Loucy (cell line): ENCODE data around the gene ROBO1.

Experiments
- H2AFZ ChIP-seq: fragments of 200-600 bp; sonication (generic); 2 replicates; pipeline ENCODE4 v1.6.0; 2016; ENCODE audit warnings: antibody characterized with exemption, mild to moderate bottlenecking, low read length, moderate library complexity
- H3F3A ChIP-seq: fragments of 200-600 bp; 2 replicates; pipeline ENCODE4 v1.6.0; 2016; ENCODE audit warnings: antibody characterized with exemption, low read depth, mild to moderate bottlenecking
- H3K27me3 ChIP-seq: fragments of 200-600 bp; sonication (generic); 2 replicates; pipeline ENCODE4 v1.6.1; 2014; ENCODE audit warnings: low read length, mild to moderate bottlenecking; ENCODE audit not compliant: insufficient read depth, poor library complexity, severe bottlenecking
- H3K36me3 ChIP-seq: fragments of 200-600 bp; sonication (generic); 2 replicates; pipeline ENCODE4 v1.6.1; 2016; ENCODE audit warnings: low read length; ENCODE audit not compliant: insufficient read depth
- H3K4me1 ChIP-seq: fragments of 200-600 bp; sonication (generic); 2 replicates; pipeline ENCODE4 v1.5.1; 2014; ENCODE audit warnings: low read length, mild to moderate bottlenecking; ENCODE audit not compliant: insufficient read depth, poor library complexity, severe bottlenecking
- H3K4me2 ChIP-seq: fragments of 200-600 bp; sonication (generic); 2 replicates; pipeline ENCODE4 v1.6.0; 2014; ENCODE audit warnings: antibody characterized with exemption, low read length, low read depth, mild to moderate bottlenecking; ENCODE audit not compliant: poor library complexity, severe bottlenecking
- H3K4me3 ChIP-seq: fragments of 200-600 bp; sonication (generic); 2 replicates; pipeline ENCODE4 v1.5.1; 2014; ENCODE audit warnings: low read length, mild to moderate bottlenecking, mixed read lengths; ENCODE audit not compliant: poor library complexity, severe bottlenecking
- H3K79me2 ChIP-seq: fragments of 200-600 bp; sonication (generic); 2 replicates; pipeline ENCODE4 v1.6.1; 2014; ENCODE audit warnings: low read length; ENCODE audit not compliant: insufficient read depth
- H3K9ac ChIP-seq: fragments of 200-600 bp; sonication (generic); 2 replicates; pipeline ENCODE4 v1.6.0; 2014; ENCODE audit warnings: mild to moderate bottlenecking, low read depth, low read length, moderate library complexity; ENCODE audit not compliant: poor library complexity, severe bottlenecking
- H3K9me2 ChIP-seq: fragments of 200-600 bp; sonication (generic); replicated peaks from 2 replicates; pipeline ENCODE4 v1.6.1; 2016; ENCODE audit warnings: low read depth, low read length, mixed read lengths
- H3K9me3 ChIP-seq: fragments of 200-600 bp; sonication (generic); 2 replicates; pipeline ENCODE4 v1.6.1; 2014; ENCODE audit warnings: mild to moderate bottlenecking, antibody characterized with exemption, low read length, low read depth; ENCODE audit not compliant: insufficient read depth
- H4K20me1 ChIP-seq: fragments of 200-600 bp; sonication (generic); 2 replicates; pipeline ENCODE4 v1.6.0; 2014; ENCODE audit warnings: antibody characterized with exemption, low read length, mild to moderate bottlenecking; ENCODE audit not compliant: insufficient read depth, poor library complexity, severe bottlenecking
- CTCF ChIP-seq: fragments of 200-600 bp; sonication (generic); conservative IDR thresholded peaks from 2 replicates; pipeline ENCODE4 v1.5.1; 2014; ENCODE audit warnings: mild to moderate bottlenecking, antibody characterized with exemption, low read length
- EZH2phosphoT487 ChIP-seq: fragments of 200-600 bp; IDR thresholded peaks from 2 replicates; pipeline ENCODE4 v1.6.1; 2018; ENCODE audit warnings: antibody characterized with exemption, mild to moderate bottlenecking, moderate library complexity, borderline replicate concordance

Gene ROBO1

DNA sequence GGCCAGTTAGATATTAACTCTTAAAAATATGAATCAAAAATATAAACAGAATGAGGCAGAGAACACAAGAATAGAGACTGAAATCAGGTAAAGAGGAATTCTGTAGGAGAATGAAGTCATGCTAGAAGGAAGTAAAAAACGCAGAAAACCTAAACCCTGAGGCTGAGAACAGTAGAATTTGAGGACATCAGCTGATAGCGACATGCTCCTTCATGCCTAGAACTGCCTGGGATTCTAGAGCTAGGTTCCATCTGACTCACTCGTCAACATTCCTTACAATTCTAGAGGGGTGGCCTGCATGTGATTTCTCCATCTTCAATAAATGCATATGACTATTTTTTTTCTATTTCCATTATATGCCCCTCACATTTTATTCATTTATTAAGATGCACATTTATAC lies 343.0 kb downstream of the ROBO1 start:
- Histone ChIP-seq H2AFZ (no peak overlapping the region), H4K20me1 (no peaks in the 10 kb centered on the region)

GRCh38 chr3:79423417-79423816 lies 344.4 kb downstream of the ROBO1 start:
- Histone ChIP-seq H3K79me2 (no peaks in the 10 kb centered on the region), H3K9me2 (no peaks in the 10 kb centered on the region), H2AFZ (no peak overlapping the region), H3F3A (no peaks in the 10 kb centered on the region), H3K9me3 (no peaks in the 10 kb centered on the region), H3K36me3 (no peaks in the 10 kb centered on the region), H3K9ac (no peak overlapping the region), H4K20me1 (no peaks in the 10 kb centered on the region), H3K27me3 (no peaks in the 10 kb centered on the region), H3K4me1 (no peaks in the 10 kb centered on the region), H3K4me2 (no peak overlapping the region), H3K4me3 (no peak overlapping the region)
- TF ChIP-seq EZH2phosphoT487 (no peak), CTCF (no peak)

More for the DNA sequence above, 343.0 kb downstream of the ROBO1 start:
- H3K36me3 ChIP-seq = no peaks in the 10 kb centered on the region
- H3K4me2 ChIP-seq = no peak overlapping the region
- TF ChIP-seq EZH2phosphoT487 = no peak
- no peak for TF ChIP-seq CTCF
- H3K9me3 ChIP-seq = no peaks in the 10 kb centered on the region
- H3K79me2 ChIP-seq = no peaks in the 10 kb centered on the region
- H3K4me3 ChIP-seq = no peak overlapping the region
- no peaks in the 10 kb centered on the region for H3F3A ChIP-seq
- no peaks in the 10 kb centered on the region for H3K4me1 ChIP-seq
- no peaks in the 10 kb centered on the region for H3K9me2 ChIP-seq
- H3K27me3 ChIP-seq = no peaks in the 10 kb centered on the region
- H3K9ac ChIP-seq = no peak overlapping the region

- no peaks in the 10 kb centered on the region for H3K36me3 ChIP-seq
- H3K27me3 ChIP-seq = no peaks in the 10 kb centered on the region
- H3K79me2 ChIP-seq = no peaks in the 10 kb centered on the region
- no peaks in the 10 kb centered on the region for H4K20me1 ChIP-seq
- H3K4me1 ChIP-seq = no peaks in the 10 kb centered on the region
- no peaks in the 10 kb centered on the region for H3K9me3 ChIP-seq
- no peaks in the 10 kb centered on the region for H3K9me2 ChIP-seq
- no peak overlapping the region for H3K9ac ChIP-seq
- TF ChIP-seq EZH2phosphoT487 = no peak
- no peak for TF ChIP-seq CTCF
- H2AFZ ChIP-seq = no peak overlapping the region
- H3K4me2 ChIP-seq = no peak overlapping the region
- H3K4me3 ChIP-seq = no peak overlapping the region
- H3F3A ChIP-seq = no peaks in the 10 kb centered on the region
Observed at GRCh38 chr3:79421273-79421672, 346.5 kb downstream of the ROBO1 start.
